Hematopoietic multipotent progenitor cell treated with erythropoietin and hydrocortisone succinate and interleukin-3 and kit ligand, for 8 days (in vitro differentiated cells): ENCODE measurements around the gene AK9.

Experiments used
- DNase-seq: peaks from one replicate; pipeline ENCODE4 v3.0.0-alpha.2; 2015

AK9 gene

GRCh38 chr6:109507490-109508072 is 183.4 kb downstream of the AK9 start:
- no peak for DNase-seq

DNA sequence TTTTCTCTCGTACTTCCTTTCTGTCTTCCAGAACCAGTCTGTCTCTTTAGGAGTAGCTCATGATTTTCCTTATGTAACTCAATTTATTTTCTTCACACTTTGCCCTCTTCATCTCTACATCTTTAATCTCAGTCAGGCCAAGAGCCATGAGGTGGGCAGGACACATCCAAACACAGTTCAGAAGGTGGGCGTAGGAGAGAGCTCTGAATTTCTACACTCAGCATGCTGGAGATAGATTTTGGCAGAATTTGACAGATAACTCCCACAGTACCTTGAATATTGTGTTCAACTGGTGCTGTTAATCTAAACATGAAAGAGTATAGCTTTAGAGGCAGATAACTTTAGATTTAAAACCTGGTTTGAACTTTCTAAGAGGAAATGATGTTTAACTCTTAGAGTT is 184.2 kb downstream of the AK9 start:
- no peak for DNase-seq

DNA sequence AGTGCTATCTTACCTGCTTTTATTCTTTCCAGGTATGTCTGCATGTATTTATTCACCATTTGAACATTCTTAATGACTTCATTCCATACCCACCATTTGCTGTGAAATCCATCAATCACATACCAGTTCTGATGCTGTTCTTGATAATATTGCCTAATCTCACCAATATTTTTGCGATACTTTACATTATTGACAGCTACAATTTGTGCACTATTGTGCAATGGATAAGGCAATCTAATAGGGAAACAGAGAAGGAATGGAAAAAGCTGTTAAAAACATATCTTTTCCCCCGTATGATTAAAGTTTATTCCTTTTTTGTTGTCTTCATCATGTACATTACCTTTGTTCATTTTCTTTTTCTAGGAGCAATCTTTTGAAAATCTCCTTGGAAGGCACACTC is 184.7 kb downstream of the AK9 start:
- DNase-seq = no peak

DNA sequence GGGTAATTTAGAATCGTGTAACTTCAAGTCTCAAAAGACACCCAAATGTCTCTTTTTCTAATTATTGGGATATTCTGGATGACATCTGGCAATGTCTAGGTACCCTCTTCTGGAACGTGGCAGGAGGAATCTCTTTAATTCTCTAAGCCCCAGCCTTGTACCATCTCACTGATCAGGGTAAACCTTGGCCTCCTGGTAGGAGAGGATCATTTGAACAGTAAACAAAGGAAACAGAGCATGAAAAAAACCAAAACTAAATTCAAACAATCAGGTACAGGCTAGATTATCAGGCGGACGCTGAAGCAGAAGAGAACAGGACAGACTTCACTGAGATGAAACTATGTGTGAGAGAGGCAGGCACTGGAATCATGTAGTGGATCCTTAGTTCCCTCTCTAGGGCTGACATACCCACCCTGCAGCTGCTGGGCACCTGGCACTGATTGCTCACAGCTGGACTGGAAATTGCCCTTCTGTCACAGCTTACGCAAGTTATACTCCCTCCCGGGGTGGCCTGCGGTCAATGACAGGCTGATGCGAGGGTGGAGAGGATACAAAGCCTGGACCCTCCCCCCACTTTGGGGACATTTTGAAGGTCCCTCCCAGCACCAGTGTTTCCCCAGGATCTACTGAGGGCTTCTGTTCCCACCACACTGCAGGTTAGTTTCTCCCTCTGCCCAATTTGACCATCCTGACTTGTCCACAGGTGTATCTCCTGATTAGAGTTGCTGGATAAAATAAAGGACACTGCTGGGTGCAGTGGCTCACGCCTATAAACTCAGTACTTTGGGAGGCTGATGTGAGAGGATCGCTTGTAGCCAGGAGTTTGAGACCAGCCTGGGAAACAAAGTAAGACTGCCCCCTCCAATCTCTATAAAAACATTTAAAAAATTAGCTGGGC is 187.4 kb downstream of the AK9 start:
- no peak for DNase-seq

GRCh38 chr6:109498936-109499335 is 192.1 kb downstream of the AK9 start:
- DNase-seq = no peak

GRCh38 chr6:109498052-109498451 is 192.9 kb downstream of the AK9 start:
- DNase-seq = no peak

DNA sequence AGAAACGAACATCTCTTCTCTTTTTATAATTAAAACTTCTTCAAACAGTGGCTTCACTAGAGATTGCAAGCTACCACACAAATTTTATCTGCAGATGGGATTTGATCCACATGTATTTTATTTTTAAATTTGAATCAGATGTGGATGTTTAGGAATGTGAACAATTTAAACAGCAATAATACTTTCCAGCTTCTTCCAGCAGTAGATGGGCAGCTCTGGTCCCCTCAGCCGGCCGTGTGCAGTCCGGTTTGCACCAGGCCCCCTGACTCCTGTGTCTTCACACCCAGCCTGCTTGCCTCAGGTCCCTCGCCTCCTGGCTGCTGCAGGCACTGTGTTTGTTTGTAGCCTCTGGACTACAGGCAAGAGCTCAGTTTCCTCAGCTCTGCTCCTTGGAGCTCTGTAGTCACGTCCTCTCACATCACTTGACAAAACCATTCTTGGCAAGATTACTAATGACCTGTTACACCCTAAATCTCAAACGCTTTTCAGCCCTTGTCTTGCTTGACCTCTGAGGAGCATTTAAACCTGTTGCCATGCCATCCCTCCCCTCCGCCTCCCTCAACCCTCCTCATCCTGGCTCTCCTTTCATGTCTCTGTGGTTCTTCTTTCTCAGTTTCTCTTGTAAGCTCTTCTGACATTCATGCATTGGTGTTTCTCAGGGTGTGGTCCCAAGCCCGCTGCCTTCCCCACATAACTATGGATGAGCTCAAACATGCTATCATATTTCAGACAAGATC is 194.8 kb downstream of the AK9 start:
- no peak for DNase-seq

- no peak for DNase-seq
These were observed 197.1 kb downstream of the AK9 start for GRCh38 chr6:109493865-109494264.

DNA sequence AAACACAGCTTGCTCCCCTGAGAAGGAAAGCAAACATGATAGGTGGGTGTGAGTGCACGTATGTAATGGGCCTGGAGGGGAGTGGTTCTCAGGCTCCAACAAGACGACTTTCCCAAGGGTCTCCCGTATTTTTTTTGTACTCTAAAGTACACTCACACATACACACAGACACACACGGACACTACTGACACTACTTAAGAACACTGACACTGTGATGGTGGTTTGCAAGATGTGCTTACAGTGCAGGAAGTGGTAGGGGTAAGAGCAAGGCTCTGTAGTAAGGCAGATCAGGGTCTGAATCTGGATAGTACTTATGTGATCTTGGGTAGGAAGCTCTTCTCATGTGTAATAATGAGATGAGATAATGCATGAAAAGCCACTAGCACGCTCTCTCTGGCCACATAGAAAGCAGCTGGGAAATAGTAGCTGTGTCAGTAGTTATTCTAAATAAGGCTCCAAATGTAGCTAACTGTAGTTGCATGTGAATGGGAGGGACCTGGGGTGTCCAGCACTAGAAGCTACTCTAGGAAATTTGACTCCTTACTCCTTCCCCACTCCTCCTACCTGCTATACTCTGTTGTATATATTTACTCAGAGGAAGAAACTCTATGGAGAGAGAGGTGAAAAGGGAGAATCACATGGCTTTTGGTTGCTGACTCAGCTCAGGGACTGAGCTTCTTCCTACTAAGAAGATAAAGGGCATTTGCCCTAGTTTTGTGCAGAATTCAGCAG is 199.6 kb downstream of the AK9 start:
- peak; percentile 29 for DNase-seq

DNA sequence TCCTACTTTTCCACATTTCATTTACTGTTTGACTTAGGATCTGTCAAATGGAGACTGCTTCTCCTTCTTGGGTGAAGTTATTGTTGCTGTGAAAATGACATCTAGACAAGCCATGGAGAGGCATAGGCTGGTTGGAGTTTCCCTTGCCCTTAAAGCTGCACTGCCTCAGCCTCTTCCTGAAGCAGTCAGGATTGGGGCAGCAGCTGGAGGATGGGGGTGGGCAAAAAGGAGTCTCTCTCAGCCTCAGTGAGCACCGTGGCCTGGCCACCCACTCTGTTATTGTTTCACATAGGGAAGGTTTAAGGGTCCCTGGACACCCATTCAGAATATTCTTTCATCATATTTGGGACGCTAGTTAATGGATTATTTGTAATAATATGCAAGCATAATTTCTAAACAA is 200.3 kb downstream of the AK9 start:
- no peak for DNase-seq

DNA sequence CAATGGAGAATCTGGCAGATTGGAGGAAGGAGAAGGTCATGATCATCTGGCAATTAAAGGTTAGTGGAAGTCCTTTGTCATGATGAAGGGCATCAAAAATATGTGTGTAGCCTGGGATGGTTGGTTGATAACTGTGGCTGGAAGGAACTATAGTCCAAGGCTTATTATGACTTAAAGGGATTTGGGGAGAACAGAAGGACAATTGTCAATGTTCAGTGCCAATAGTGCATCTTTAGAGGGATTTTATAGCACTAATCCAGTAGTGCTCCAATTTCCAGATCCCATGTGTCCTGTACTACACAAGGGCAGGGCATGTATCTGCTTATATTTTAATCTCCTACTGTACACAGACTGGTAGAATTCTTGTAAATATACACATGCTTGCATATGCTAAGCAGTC is 203.0 kb downstream of the AK9 start:
- no peak for DNase-seq

DNA sequence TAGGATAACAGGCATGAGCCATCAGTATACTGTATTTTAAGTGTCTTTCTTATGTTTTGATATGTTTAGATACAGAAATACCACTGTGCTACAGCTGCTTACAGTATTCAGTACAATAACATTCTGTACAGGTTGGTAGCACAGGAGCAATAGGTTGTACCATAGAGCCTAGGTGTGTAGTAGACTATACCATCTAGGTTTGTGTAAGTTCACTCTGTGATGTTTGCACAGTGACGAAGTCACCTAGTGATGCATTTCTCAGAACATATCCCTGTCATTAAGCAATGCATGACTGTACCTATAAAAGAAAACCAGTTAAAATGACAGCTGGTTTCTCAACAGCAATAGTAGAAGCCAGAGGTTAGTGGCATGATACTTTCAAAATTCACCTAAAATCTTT is 204.9 kb downstream of the AK9 start:
- DNase-seq = no peak

DNA sequence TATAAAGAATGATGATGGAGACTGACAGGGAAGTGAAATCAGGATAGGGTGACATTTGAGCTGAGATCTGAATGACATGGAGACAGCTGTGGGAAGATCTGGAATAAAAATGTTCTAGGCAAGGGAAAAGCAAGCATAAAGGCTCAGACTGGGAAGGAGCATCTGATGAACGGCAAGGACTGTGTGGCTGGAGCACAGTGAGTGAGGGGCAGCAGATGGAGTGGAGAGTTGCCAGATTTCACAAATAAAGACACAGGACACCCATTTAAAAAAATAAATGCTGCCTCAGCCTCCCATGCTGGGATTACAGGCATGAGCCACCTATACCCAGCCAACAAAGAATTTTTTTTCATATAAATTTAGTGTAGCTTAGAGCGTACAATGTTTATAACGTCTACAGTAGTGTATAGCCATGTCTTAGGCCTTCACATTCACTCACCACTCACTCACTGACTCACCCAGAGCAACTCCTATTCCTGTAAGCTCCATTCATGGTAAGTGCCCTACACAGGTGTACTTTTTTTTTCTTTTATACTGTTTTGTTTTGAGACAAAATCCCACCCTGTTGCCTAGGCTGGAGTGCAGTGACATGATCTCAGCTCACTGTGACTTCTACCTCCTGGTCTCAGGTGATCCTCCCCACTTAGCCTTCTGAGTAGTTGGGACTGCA is 205.6 kb downstream of the AK9 start:
- no peak for DNase-seq

DNA sequence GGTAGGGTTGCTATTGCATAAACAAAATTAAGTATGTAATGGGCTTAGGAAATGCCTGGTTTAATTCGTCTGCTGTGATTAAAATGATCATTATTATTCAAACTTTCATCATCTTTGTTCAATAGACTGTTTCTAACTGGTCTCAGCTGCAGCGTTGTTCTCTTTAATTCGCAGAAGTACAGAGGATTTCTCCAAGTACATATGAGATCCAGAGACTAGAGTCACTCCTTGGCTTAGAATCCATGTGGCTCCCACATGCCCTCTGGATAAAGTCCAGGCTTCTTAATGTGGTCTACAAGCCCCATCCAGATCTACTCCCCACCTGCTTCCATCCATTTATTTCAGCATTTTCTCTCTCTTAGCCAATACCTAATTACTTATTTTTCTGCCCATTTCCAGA is 206.9 kb downstream of the AK9 start:
- no peak for DNase-seq

GRCh38 chr6:109483735-109484057 is 207.3 kb downstream of the AK9 start:
- DNase-seq = no peak

- DNase-seq = peak; percentile 88
These were observed 207.9 kb downstream of the AK9 start, which contains the start of gene ZBTB24 for GRCh38 chr6:109482905-109483734. ZBTB24 (minus strand) TSS chr6:109483219; CDS start chr6:109482026, 1,193 bp downstream.

DNA sequence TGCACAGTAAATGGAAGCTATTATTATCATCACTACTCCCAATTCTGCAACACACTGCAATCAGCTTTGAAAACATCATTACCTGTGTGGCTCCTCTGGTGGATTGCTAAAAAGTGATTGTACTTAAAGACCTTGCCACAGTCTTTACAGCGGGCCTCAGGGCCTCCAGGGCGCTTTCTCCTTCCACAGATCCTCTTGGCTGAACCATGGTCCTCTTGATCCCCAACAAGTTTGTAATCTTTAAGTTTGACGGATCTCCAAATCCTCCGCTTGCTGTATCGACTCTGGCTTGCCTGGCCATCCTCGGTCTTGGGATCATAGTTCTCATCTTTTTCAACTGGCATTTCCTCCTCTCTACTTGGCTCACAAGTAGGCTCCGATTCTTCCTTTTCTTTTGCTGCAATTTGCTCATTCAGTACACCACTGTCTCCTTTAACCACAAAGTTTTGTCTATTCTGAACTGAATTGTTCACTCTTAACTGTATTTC is 210.0 kb downstream of the AK9 start:
- DNase-seq = no peak

DNA sequence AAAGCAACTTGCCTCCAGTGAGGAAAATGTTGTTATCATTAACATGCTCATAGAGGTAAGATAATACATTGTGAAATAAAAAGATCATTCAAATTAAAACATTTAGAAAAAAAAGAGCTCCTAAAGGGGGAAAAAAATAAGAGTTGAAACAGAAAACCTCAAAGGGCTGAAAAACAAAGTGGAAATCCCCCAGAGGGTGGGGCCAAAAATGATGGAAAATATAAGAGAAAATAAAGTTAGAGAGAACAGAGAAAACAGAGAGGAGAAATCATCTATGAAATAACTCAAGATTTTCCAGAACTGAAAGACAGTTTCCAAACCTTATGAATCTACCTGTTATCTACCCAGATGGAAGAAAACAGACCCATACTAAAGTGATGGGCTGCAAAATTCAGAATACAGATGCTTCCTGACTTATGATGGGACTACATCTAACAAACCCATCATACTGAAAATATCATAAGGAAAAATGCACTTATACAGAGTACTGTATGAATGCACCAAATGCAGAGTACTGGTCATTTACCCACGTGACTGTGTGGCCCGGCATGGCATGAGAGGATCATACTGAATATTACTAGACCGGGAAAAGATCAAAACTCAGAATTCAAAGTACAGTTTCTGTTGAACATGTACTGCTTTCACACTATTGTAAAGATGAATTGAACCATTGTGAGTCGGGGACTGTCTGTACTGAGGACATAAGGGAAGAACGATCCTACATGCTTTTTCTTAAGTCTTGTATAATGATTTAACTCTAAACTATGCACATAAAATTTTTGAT is 212.0 kb downstream of the AK9 start:
- no peak for DNase-seq

DNA sequence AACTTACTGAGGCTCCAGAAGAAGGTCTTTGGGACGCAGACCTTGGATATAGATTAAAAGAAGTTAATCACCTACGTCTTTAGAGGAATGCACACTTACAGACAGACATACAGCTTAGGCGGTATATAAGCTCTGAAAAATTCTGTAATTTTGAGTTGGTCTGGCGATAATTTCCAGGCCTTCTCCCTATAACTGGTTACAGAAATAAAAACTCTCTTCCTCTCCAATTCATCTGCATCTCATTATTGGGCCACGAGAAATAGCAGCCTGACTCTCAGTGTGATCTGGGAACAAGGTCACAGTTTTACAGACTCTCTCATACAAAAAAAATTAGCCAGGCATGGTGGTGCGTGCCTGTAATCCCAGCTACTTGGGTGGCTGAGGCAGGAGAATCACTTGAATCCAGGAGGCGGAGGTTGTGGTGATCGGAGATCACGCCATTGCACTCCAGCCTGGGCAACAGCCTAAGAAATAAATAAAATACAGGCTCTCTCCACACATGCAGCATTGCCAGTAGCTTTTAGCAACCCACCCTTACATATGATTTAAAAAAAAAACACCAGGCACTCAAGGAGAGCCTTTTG is 212.7 kb downstream of the AK9 start:
- DNase-seq = no peak

- DNase-seq = no peak
These were observed 213.3 kb downstream of the AK9 start for GRCh38 chr6:109477725-109478124.
